ENCODE measurements around the gene POLRMT.

DNA sequence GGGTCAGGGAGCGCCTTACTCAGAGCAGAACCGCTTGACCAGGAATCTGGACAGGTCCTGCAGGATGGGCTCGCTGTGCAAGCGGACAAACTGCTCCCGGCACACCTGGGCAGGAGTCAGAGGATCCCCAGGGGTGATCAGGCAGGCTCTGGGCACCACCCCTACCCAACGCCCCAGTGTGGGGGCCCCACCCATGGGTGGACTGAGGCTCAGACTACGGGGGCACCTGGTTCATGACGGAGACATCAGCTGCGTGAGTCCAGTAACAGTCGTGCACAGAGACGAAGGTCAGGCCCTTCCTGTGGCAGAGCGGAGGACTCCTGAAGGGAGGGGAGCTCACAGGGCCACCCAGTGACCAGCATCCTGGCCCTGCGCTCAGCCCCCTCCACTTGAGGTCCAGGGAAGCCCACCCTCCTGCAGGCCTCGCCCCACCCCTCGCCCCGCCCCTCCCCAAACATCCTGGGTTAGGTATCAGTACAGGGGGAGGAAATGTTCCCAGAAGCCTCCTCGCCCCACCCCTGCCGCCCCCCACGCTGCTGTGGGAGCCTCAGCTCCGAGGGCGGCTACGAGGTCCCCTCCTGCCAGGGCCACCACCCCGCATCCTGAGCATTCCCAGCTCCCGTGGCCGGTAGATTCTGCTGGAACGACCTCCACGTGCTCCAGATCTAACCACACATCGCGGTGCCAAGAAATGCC lies 15.6 kb downstream of the POLRMT start:
- TF ChIP-seq, protein P1, sequence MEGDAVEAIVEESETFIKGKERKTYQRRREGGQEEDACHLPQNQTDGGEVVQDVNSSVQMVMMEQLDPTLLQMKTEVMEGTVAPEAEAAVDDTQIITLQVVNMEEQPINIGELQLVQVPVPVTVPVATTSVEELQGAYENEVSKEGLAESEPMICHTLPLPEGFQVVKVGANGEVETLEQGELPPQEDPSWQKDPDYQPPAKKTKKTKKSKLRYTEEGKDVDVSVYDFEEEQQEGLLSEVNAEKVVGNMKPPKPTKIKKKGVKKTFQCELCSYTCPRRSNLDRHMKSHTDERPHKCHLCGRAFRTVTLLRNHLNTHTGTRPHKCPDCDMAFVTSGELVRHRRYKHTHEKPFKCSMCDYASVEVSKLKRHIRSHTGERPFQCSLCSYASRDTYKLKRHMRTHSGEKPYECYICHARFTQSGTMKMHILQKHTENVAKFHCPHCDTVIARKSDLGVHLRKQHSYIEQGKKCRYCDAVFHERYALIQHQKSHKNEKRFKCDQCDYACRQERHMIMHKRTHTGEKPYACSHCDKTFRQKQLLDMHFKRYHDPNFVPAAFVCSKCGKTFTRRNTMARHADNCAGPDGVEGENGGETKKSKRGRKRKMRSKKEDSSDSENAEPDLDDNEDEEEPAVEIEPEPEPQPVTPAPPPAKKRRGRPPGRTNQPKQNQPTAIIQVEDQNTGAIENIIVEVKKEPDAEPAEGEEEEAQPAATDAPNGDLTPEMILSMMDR (IDR thresholded peaks at IDR 0.05): no peak
- TF ChIP-seq POLR2A (IDR thresholded peaks at IDR 0.05) (no peak), POLR2AphosphoS5 (IDR thresholded peaks at IDR 0.05) (no peak)

Measured in breast epithelium (tissue), 3 donors.